Mesothelial cell of epicardium (in vitro differentiated cells): ENCODE measurements around the gene FGFR4. TPM values are rescaled to one million over a fixed set of nuclear protein-coding genes. Genes with fewer than 3 reads are reported as not detected.
"Not testable (repeated sequence)": the region's sequence is repeated elsewhere in the genome, so short reads cannot be mapped to it uniquely, and the experiment has no call there.

ENCODE experiments used
- DNase-seq, 2 experiments: peaks; one replicate each; pipeline ENCODE4 v3.0.0; 2021; ENCODE audit warnings: low spot score in 2 of 2; ENCODE audit not compliant: unreplicated experiment in 2 of 2
- H3K27ac Mint-ChIP-seq: 2 replicates; pipeline ENCODE4 v1.8.0; 2021; ENCODE audit warnings: mixed read lengths
- H3K27me3 Mint-ChIP-seq: 2 replicates; pipeline ENCODE4 v1.8.0; 2021; ENCODE audit warnings: low read depth, mixed read lengths
- H3K36me3 Mint-ChIP-seq: 2 replicates; pipeline ENCODE4 v1.8.0; 2021; ENCODE audit warnings: mixed read lengths
- H3K4me1 Mint-ChIP-seq: 2 replicates; pipeline ENCODE4 v1.8.0; 2021; ENCODE audit warnings: mixed read lengths
- H3K4me3 Mint-ChIP-seq: 2 replicates; pipeline ENCODE4 v1.8.0; 2021; ENCODE audit warnings: mild to moderate bottlenecking, moderate library complexity, mixed read lengths
- H3K9me3 Mint-ChIP-seq: 2 replicates; pipeline ENCODE4 v1.8.0; 2021; ENCODE audit warnings: mixed read lengths
- total RNA-seq: library from RNA; stranded (reverse); gene quantifications from 3 replicates; pipeline ENCODE4 v1.2.1, GENCODE V29; 2021
- TF ChIP-seq, protein P1 (sequence below): fragments of 200-600 bp; sonication (generic); IDR thresholded peaks from one replicate; pipeline ENCODE4 v1.5.0; 2021; ENCODE audit warnings: antibody characterized with exemption; ENCODE audit not compliant: unreplicated experiment

FGFR4 gene
- total RNA-seq, 1 donor from 2014 or later = 5.9 TPM

DNA sequence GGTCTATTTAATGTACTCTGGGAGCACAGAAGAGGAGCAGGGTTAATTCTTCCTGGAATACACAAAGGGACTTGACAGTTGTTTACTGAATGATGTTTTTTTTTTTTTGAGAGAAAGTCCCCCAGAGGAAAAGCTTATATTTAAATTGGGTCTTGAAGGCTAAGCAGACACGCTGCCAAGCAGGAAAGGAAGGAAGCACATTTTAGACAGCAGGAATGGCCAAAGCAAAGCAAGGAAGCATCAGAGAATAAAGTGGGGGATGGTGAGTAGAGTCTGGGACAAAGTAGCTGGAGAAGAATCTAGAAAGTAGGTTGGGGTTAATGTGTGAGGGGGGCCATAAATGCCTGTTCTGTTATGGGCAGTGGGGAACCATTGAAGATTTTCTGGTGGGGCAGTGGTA lies 42.8 kb upstream of the FGFR4 start:
- H3K4me3 Mint-ChIP-seq = no peak overlapping the region
- H3K27ac Mint-ChIP-seq = no peak overlapping the region
- peaks cover 27% of the 10 kb centered on the region for H3K36me3 Mint-ChIP-seq
- no peak for DNase-seq
- TF ChIP-seq, protein P1, sequence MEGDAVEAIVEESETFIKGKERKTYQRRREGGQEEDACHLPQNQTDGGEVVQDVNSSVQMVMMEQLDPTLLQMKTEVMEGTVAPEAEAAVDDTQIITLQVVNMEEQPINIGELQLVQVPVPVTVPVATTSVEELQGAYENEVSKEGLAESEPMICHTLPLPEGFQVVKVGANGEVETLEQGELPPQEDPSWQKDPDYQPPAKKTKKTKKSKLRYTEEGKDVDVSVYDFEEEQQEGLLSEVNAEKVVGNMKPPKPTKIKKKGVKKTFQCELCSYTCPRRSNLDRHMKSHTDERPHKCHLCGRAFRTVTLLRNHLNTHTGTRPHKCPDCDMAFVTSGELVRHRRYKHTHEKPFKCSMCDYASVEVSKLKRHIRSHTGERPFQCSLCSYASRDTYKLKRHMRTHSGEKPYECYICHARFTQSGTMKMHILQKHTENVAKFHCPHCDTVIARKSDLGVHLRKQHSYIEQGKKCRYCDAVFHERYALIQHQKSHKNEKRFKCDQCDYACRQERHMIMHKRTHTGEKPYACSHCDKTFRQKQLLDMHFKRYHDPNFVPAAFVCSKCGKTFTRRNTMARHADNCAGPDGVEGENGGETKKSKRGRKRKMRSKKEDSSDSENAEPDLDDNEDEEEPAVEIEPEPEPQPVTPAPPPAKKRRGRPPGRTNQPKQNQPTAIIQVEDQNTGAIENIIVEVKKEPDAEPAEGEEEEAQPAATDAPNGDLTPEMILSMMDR = no peak
- H3K27me3 Mint-ChIP-seq = no peaks in the 10 kb centered on the region
- no peaks in the 10 kb centered on the region for H3K4me1 Mint-ChIP-seq
- no peaks in the 10 kb centered on the region for H3K9me3 Mint-ChIP-seq

DNA sequence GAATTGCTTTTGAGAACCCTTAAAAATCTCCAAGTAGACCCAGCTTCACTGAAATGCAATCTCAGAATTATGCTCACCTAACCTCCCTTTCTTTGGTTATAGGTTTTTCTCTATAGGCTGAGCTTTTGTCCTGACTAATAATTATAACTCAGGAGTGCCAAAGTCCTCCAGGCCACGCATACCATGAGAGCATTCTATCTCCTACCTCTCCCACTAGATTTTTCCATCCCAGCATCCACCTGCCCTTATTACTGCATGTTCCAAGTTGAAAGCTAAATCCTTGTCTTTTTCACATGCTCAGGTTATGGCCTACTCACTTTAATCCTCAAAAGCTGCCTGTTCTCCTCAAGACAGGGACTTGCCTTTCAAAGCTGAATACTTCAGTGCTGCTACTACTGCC lies 42.1 kb upstream of the FGFR4 start:
- Mint-ChIP-seq H3K27ac (no peak overlapping the region), H3K4me3 (no peak overlapping the region), H3K36me3 (peaks cover 31% of the 10 kb centered on the region), H3K4me1 (no peaks in the 10 kb centered on the region), H3K9me3 (no peaks in the 10 kb centered on the region), H3K27me3 (no peaks in the 10 kb centered on the region)
- no peak for DNase-seq
- TF ChIP-seq, protein P1 = no peak

DNA sequence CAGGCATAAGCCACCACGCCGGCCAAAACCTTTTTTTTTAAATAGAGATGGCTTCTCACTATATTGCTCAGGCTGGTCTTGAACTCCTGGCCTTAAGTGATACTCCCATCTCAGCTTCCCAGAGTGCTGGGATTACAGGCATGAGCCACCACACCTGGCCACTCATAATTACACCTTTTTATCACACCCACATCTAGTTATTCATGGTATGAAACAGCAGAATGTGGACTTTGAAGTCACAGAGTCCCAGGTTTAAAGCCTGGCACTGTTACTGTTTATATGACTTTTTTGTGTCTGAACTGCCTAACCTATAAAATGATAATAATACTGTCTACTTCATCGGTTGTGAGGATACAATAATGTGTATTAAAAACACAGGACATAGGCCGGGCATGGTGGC lies 41.1 kb upstream of the FGFR4 start:
- Mint-ChIP-seq H3K4me1 (no peaks in the 10 kb centered on the region), H3K27me3 (no peaks in the 10 kb centered on the region), H3K27ac (no peak overlapping the region), H3K4me3 (no peak overlapping the region), H3K36me3 (peaks cover 35% of the 10 kb centered on the region), H3K9me3 (no peaks in the 10 kb centered on the region)
- TF ChIP-seq, protein P1 = no peak
- DNase-seq = no peak

DNA sequence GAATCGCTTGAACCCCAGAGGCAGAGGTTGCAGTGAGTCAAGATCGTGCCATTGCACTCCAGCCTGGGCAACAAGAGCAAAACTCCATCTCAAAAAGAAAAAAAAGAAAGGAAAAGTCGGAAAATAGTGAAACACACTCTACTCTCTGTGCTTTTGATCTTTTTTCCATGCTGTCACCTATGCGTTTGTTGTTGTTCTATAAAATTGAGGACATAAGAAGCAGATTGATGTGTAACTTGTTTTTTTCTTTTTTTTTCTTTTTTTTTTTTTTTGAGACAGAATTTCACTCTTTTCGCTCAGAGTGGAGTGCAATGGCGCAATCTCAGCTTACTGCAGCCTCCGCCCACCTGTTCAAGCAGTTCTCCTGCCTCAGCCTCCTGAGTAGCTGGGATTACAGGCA lies 38.2 kb upstream of the FGFR4 start:
- H3K27ac Mint-ChIP-seq, H3K9me3 Mint-ChIP-seq, H3K27me3 Mint-ChIP-seq, H3K4me3 Mint-ChIP-seq, DNase-seq, H3K4me1 Mint-ChIP-seq: not testable (repeated sequence)
- H3K36me3 Mint-ChIP-seq = peaks cover 37% of the 10 kb centered on the region

DNA sequence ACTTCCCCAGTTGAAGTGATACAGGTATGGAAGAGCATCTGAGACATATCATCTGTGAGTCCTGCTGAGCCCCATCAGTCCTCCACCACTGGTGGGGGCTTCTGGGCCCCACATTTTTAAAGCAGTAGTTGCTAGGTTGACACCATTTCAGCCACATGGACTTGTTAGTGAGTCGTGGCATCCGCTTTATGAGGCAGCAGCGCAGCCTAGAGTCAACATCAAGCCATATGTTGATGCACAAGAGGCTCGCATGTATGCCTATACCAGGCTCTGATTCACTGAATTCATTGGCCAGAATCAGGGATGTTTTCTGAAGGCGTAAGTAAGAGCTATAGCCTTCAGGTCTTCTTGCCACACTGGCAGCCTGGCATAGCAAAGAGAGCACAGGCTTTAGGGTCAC lies 37.4 kb upstream of the FGFR4 start:
- no peak overlapping the region for H3K27ac Mint-ChIP-seq
- H3K36me3 Mint-ChIP-seq = peaks cover 32% of the 10 kb centered on the region
- no peak for DNase-seq
- no peaks in the 10 kb centered on the region for H3K4me1 Mint-ChIP-seq
- no peak overlapping the region for H3K4me3 Mint-ChIP-seq
- TF ChIP-seq, protein P1 = no peak
- H3K27me3 Mint-ChIP-seq = no peaks in the 10 kb centered on the region
- no peaks in the 10 kb centered on the region for H3K9me3 Mint-ChIP-seq

DNA sequence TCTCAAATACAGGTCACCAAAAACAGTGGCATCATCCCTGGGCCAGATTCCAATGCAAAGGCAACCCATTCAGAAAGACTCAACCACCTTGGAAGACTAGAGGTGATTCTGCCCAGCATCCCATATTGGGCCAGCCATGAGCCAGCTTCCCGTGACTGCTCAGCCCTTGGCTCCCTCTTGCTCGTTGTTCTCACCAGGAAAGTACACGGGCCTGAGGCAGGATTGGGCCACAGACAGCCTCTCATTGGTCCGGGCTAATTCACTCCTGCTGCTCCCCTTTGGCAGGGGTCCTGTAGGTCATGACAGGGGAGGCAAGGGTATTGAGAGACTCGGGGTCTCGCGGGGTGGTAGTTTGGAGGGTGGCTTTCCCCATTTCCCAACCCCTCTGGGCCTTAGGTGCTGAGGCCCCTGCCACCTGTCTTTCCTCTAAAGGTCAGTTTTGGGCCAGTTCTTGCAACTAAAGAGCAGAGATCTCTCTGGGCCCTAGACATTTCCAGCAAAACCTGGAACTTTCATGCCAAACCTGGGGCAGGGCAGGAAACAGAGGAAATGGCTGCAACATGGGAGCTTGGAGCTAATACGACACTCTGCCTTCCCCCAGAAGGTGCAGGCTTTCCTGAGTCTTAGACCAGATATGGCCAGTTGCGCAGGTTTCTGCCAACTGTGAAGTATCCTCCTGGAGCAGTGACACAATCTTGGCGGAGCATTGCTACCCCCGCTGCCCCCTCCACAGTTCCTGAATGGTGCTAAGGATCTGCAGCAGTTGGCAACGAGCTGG lies 22.0 kb upstream of the FGFR4 start:
- DNase-seq = no peak
- Mint-ChIP-seq H3K27ac (no peak overlapping the region), H3K36me3 (peaks cover 21% of the 10 kb centered on the region), H3K4me1 (no peaks in the 10 kb centered on the region), H3K27me3 (no peaks in the 10 kb centered on the region), H3K9me3 (no peaks in the 10 kb centered on the region), H3K4me3 (no peak overlapping the region)
- TF ChIP-seq, protein P1 = no peak
